ENCODE results near the gene CYTL1. TPM values are rescaled to one million over a fixed set of nuclear protein-coding genes. Genes with fewer than 3 reads are reported as not detected.
"Not testable (repeated sequence)": the region's sequence is repeated elsewhere in the genome, so short reads cannot be mapped to it uniquely, and the experiment has no call there.

CYTL1 gene
- polyA plus RNA-seq (ENCODE audit: insufficient read length in 3 of 3): 1 to 10 TPM; 6.4 to 7.3 (median 6.7) TPM
- long read RNA-seq, donor 1, transcript CYTL1-201 (4 exons, 1,003 nt): major isoform, 5 of 5 reads
- long read RNA-seq, donor 1, partial matches to known transcripts: 0 of 5 reads
- long read RNA-seq, donor 1, other reads (novel, unspliced or antisense): 0 of 5 reads
- long read RNA-seq, donor 2, transcript CYTL1-201 (4 exons, 1,003 nt): major isoform, 5 of 5 reads
- long read RNA-seq, donor 2, partial matches to known transcripts: 0 of 5 reads
- long read RNA-seq, donor 2, other reads (novel, unspliced or antisense): 0 of 5 reads
- long read RNA-seq, donor 3, transcript CYTL1-201 (4 exons, 1,003 nt): major isoform, 5 of 5 reads
- long read RNA-seq, donor 3, partial matches to known transcripts: 0 of 5 reads
- long read RNA-seq, donor 3, other reads (novel, unspliced or antisense): 0 of 5 reads
- long read RNA-seq, donor 4, transcript CYTL1-201 (4 exons, 1,003 nt): major isoform, 7 of 7 reads
- long read RNA-seq, donor 4, partial matches to known transcripts: 0 of 7 reads
- long read RNA-seq, donor 4, other reads (novel, unspliced or antisense): 0 of 7 reads
- long read RNA-seq, donor 5: 0 reads
- long read RNA-seq, donor 6, partial matches to known transcripts: 0 of 2 reads
- long read RNA-seq, donor 6, other reads (novel, unspliced or antisense): 0 of 2 reads
- long read RNA-seq, donor 7, transcript CYTL1-201 (4 exons, 1,003 nt): major isoform, 5 of 6 reads
- long read RNA-seq, donor 7, partial matches to known transcripts: 0 of 6 reads
- long read RNA-seq, donor 7, other reads (novel, unspliced or antisense): 0 of 6 reads
- long read RNA-seq, donor 8, partial matches to known transcripts: 0 of 1 reads
- long read RNA-seq, donor 8, other reads (novel, unspliced or antisense): 0 of 1 reads
- long read RNA-seq, donor 9, transcript CYTL1-201 (4 exons, 1,003 nt): major isoform, 7 of 7 reads
- long read RNA-seq, donor 9, partial matches to known transcripts: 0 of 7 reads
- long read RNA-seq, donor 9, other reads (novel, unspliced or antisense): 0 of 7 reads
- long read RNA-seq, donor 10, partial matches to known transcripts: 0 of 4 reads
- long read RNA-seq, donor 10, other reads (novel, unspliced or antisense): 0 of 4 reads
- long read RNA-seq, donor 11, partial matches to known transcripts: 0 of 1 reads
- long read RNA-seq, donor 11, other reads (novel, unspliced or antisense): 0 of 1 reads
- long read RNA-seq, donor 12, partial matches to known transcripts: 0 of 3 reads
- long read RNA-seq, donor 12, other reads (novel, unspliced or antisense): 0 of 3 reads
- long read RNA-seq, donor 13, partial matches to known transcripts: 0 of 2 reads
- long read RNA-seq, donor 13, other reads (novel, unspliced or antisense): 0 of 2 reads
- long read RNA-seq, donor 14: 0 reads
- long read RNA-seq, donor 15, transcript CYTL1-201 (4 exons, 1,003 nt): major isoform, 5 of 5 reads
- long read RNA-seq, donor 15, partial matches to known transcripts: 0 of 5 reads
- long read RNA-seq, donor 15, other reads (novel, unspliced or antisense): 0 of 5 reads
- long read RNA-seq, donor 16, transcript CYTL1-201 (4 exons, 1,003 nt): major isoform, 9 of 10 reads
- long read RNA-seq, donor 16, partial matches to known transcripts: 0 of 10 reads
- long read RNA-seq, donor 16, other reads (novel, unspliced or antisense): 0 of 10 reads

- DNase-seq: no peak
Measured at GRCh38 chr4:5019274-5019673, at the start of gene CYTL1. Gene CYTL1, minus strand, starts transcription at chr4:5019458. Its CDS starts 13 bp downstream, at chr4:5019445.

- DNase-seq: no peak
Measured at GRCh38 chr4:5067908-5068307, 48.6 kb upstream of the CYTL1 start.

- DNase-seq: not testable (repeated sequence)
Measured at GRCh38 chr4:5066968-5067367, 47.7 kb upstream of the CYTL1 start.

GRCh38 chr4:5066101-5066500, 46.8 kb upstream of the CYTL1 start:
- DNase-seq: no peak

GRCh38 chr4:5055411-5055810, 36.2 kb upstream of the CYTL1 start:
- DNase-seq: no peak

- no peak for DNase-seq
Measured at GRCh38 chr4:5054532-5054931, 35.3 kb upstream of the CYTL1 start.

- DNase-seq: no peak
Measured at GRCh38 chr4:5052726-5053425, 33.6 kb upstream of the CYTL1 start.

GRCh38 chr4:5052204-5052702, 33.0 kb upstream of the CYTL1 start:
- DNase-seq: no peak

- peak; percentile 42 for DNase-seq
Measured at GRCh38 chr4:5051278-5052203, 32.3 kb upstream of the CYTL1 start, which contains the start of gene STK32B. Gene STK32B, plus strand, starts transcription at chr4:5051480.

- DNase-seq: peak; percentile 65
Measured at GRCh38 chr4:5050520-5051277, 31.4 kb upstream of the CYTL1 start.

- no peak for DNase-seq
Measured at GRCh38 chr4:5048721-5049120, 29.5 kb upstream of the CYTL1 start.

GRCh38 chr4:5045097-5045496, 25.8 kb upstream of the CYTL1 start:
- DNase-seq: no peak

GRCh38 chr4:5044341-5044740, 25.1 kb upstream of the CYTL1 start:
- DNase-seq: no peak

GRCh38 chr4:5043579-5043978, 24.3 kb upstream of the CYTL1 start:
- DNase-seq: no peak

GRCh38 chr4:5041699-5042098, 22.4 kb upstream of the CYTL1 start:
- no peak for DNase-seq

GRCh38 chr4:5040856-5041620, 21.8 kb upstream of the CYTL1 start:
- DNase-seq: no peak

GRCh38 chr4:5039800-5040199, 20.5 kb upstream of the CYTL1 start:
- no peak for DNase-seq
